ENCODE data around the gene PKP2. TPM values are rescaled to one million over a fixed set of nuclear protein-coding genes. Genes with fewer than 3 reads are reported as not detected.

The PKP2 gene
- total RNA-seq, 1 experiment from 2014 or later: 18.4 TPM

DNA sequence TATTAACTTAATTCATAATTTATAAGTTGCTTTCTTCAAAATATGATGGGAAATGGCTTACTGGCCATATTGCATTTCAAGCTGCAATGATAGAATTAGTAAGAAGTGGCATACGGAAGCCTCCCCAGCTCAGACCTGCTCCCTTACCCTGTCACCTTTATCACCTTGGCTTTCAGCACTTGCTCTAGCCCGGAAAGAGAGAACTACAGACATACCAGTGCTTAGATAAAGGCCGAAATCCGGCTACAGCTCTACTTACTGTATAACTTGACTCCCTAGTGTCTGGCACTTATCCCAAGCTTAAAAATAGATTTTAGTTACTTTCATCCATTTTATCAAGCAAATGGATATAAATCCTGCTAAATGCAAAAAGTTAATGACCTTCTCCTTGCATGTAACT lies 42.5 kb downstream of the PKP2 start:
- Histone ChIP-seq H3K79me1 (ENCODE audit: insufficient read depth, low read depth, low read length, poor library complexity, severe bottlenecking) (peaks cover 2% of the 10 kb centered on the region), H3K27ac (ENCODE audit: insufficient read length, low read depth, low read length) (no peak overlapping the region), H3T11ph (ENCODE audit: low read length) (no peak overlapping the region), H2BK5ac (ENCODE audit: insufficient read length, low read length) (no peak overlapping the region), H4K5ac (ENCODE audit: insufficient read length, low read depth, low read length) (no peak overlapping the region), H4K8ac (replicated peaks; ENCODE audit: insufficient read length, low read depth, low read length) (no peak overlapping the region), H4K91ac (ENCODE audit: insufficient read length, low read depth, low read length) (no peak overlapping the region), H2BK120ac (ENCODE audit: low read depth, low read length, poor library complexity, severe bottlenecking) (no peak overlapping the region), H3K23ac (ENCODE audit: insufficient read length, low read depth, low read length) (no peak overlapping the region), H3K27me3 (ENCODE audit: insufficient read depth, low read length) (no peaks in the 10 kb centered on the region), H2BK12ac (ENCODE audit: insufficient read length, low read depth, low read length) (no peak overlapping the region), H2BK15ac (ENCODE audit: low read depth, low read length) (no peak overlapping the region), H3K79me2 (ENCODE audit: insufficient read depth, low read length) (0 out of 2 replicates have a peak, but pooled peaks cover 1% of the 10 kb centered on the region), H2AK5ac (ENCODE audit: insufficient read length, low read length) (no peak overlapping the region), H4K20me1 (ENCODE audit: control insufficient read depth, insufficient read depth, insufficient read length) (no peaks in the 10 kb centered on the region), H3K9me3 (ENCODE audit: control insufficient read depth, low read depth, low read length) (no peaks in the 10 kb centered on the region), H3K4me2 (ENCODE audit: insufficient read depth, insufficient read length, low read length) (no peak overlapping the region), H2AFZ (ENCODE audit: low read length) (no peak overlapping the region), H3K9ac (ENCODE audit: extremely low read depth, insufficient read length, low read length) (no peak overlapping the region), H3K18ac (ENCODE audit: insufficient read length, low read depth, low read length) (no peak overlapping the region), H3K4ac (ENCODE audit: low read depth, low read length) (no peak overlapping the region), H3K4me1 (ENCODE audit: insufficient read depth, low read length) (peaks cover 3% of the 10 kb centered on the region; the same call in 1 of the 2 replicates), H3K23me2 (ENCODE audit: insufficient read length, low read depth, low read length, poor library complexity, severe bottlenecking) (no peaks in the 10 kb centered on the region), H3K56ac (ENCODE audit: insufficient read length, low read depth, low read length) (no peak overlapping the region), H2BK20ac (ENCODE audit: low read depth, low read length, poor library complexity, severe bottlenecking) (no peak overlapping the region), H3K14ac (ENCODE audit: insufficient read depth, low read length) (no peak overlapping the region)
- H3K9me3 Mint-ChIP-seq: no peaks in the 10 kb centered on the region
- H3K4me1 Mint-ChIP-seq: peaks cover 14 to 17% of the 10 kb centered on the region in 2 experiments
- TF ChIP-seq, protein P1, sequence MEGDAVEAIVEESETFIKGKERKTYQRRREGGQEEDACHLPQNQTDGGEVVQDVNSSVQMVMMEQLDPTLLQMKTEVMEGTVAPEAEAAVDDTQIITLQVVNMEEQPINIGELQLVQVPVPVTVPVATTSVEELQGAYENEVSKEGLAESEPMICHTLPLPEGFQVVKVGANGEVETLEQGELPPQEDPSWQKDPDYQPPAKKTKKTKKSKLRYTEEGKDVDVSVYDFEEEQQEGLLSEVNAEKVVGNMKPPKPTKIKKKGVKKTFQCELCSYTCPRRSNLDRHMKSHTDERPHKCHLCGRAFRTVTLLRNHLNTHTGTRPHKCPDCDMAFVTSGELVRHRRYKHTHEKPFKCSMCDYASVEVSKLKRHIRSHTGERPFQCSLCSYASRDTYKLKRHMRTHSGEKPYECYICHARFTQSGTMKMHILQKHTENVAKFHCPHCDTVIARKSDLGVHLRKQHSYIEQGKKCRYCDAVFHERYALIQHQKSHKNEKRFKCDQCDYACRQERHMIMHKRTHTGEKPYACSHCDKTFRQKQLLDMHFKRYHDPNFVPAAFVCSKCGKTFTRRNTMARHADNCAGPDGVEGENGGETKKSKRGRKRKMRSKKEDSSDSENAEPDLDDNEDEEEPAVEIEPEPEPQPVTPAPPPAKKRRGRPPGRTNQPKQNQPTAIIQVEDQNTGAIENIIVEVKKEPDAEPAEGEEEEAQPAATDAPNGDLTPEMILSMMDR (conservative IDR thresholded peaks at IDR 0.05): no peak
- H3K4me3 Mint-ChIP-seq: no peak overlapping the region
- DNase-seq: no peak
- no peaks in the 10 kb centered on the region for H3K27me3 Mint-ChIP-seq (ENCODE audit: low read depth)
- WGBS (ENCODE audit: extremely low coverage, insufficient read length, low lambda C conversion rate): no CpG with 5 or more reads among the region's 4 CpGs
- no peak overlapping the region for H3K27ac Mint-ChIP-seq
- peaks cover 0 to 9% (median 0%) of the 10 kb centered on the region in 3 experiments; a peak in 2 of 7 replicates for H3K36me3 Mint-ChIP-seq (ENCODE audit: insufficient read depth in 1 of 3, low read depth in 3 of 3)
